HG03432 (cell line): ENCODE results near the gene ZNF280D.
"Not testable (repeated sequence)": the region's sequence is repeated elsewhere in the genome, so short reads cannot be mapped to it uniquely, and the experiment has no call there.

Experiments used
- ATAC-seq: cut with Tn5 transposase; IDR thresholded peaks from one replicate; pipeline ENCODE4 v1.9.1; 2021; ENCODE audit warnings: mild to moderate bottlenecking, moderate library complexity; ENCODE audit not compliant: unreplicated experiment

The ZNF280D gene

GRCh38 chr15:56733136-56734012, at the start of gene ZNF280D:
Gene ZNF280D, minus strand, starts transcription at chr15:56733509. Its CDS starts 26,400 bp downstream, at chr15:56707109.
- peak; percentile 84 for ATAC-seq

- no peak for ATAC-seq
These were observed 49.0 kb upstream of the ZNF280D start for GRCh38 chr15:56782306-56782705.

- ATAC-seq: no peak
These were observed 48.4 kb upstream of the ZNF280D start for GRCh38 chr15:56781666-56782065.

GRCh38 chr15:56780102-56780725, 46.9 kb upstream of the ZNF280D start:
- peak; percentile 49 for ATAC-seq

DNA sequence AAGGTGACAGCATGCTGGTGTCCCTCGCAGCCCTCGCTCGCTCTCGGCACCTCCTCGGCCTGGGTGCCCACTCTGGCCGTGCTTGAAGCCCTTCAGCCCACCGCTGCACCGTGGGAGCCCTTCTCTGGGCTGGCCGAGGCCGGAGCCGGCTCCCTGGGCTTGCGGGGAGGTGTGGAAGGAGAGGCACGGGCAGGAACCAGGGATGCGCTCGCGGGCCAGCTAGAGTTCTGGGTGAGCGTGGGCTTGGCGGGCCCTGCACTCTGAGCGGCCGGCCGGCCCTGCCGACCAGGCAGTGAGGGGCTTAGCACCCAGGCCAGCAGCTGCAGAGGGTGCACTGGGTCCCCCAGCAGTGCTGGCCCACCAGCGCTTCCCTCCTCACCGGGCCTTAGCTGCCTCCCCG, 46.1 kb upstream of the ZNF280D start:
- ATAC-seq: not testable (repeated sequence)

DNA sequence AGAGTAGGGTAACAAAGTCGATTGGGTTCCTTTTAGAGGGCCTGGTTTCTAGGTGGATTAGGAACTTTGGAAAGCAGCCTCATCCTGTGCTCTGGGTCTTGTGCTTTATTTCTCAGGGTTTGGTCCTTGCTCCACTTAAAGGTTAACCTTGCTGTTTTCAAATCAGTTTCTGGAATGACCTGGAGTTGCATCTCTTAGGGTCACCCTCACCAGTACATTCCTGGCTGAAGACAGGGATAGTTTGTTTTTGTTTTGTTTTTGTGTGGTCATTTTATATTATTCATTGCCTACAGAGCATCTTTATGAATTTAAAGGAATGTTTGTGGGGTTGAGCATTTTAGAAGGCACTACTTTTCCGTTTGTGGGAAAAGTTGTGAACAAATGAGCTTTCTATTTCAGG, 45.5 kb upstream of the ZNF280D start:
- ATAC-seq: no peak

DNA sequence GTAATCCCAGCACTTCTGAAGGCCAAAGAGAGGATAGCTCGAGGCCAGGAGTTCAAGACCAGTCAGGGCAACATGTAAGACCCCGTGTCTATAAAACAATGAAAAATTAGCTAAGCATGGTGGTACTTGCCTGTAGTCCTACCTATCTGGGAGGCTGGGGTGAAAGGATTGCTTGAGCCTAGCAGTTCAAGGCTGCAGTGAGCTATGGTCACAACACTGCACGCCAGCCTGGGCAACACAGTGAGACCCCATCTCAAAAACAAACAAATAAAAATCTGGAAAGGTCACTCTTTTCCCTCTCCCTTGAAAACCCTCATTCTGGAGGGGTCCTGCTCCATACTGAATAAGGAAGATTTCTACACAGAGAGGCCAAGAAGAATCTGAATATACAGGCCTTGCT, 43.5 kb upstream of the ZNF280D start:
- ATAC-seq: no peak

- ATAC-seq: no peak
These were observed 42.3 kb upstream of the ZNF280D start for GRCh38 chr15:56775641-56776040.

DNA sequence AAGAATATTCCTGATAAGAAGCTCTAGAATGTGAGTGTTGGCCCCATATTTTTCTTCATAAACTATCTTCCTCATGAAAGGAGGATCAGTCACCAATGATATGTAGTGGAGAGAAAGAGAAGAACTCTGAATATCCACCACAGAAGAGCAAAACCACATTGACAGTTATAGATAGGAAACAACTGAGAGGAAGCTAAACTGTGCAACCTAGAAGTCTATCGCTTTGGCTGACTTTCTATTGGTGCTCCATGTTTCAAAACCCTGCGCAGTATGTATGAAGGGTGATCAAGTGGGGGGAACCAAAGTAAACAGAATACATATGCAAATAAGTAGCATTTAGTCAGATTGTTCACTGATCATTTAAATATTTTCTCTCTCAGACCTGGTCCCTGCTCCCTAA, 41.0 kb upstream of the ZNF280D start:
- ATAC-seq: no peak

DNA sequence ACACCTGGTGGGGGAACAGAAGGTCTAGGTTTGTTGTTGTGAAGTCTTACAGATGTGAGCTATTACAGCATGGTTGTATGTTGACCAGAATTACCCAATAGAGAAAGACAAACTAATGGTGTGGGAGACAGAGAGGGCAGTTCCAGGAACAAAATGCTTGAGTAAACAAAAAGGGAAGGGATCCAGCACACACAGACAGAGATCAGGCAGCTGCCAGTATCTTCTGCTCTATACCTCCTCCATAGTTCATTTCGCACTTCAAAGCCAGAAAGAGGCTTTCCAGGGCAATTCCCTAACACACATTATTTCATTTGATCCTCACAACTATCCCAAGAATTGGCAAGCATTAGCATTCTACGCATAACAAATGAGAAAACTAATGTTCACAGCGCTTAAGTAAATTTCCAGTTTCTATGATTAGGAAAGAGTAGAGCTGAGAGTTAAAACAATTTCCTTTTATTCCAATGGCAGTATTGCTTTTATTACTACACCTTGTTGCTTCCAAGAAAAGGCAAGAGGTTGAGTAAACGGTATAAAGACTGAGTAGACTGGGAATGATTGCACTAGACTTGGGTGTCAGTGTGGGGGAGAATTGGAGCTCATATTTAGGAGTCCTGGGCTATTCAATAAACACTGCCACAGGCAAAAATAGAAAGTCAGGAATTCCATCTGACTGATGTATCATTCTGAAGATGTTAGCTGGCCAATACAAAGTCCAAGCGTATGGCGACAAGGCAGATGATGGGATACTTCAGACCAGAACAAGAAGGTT, 39.7 kb upstream of the ZNF280D start:
- no peak for ATAC-seq

- no peak for ATAC-seq
These were observed 36.9 kb upstream of the ZNF280D start for GRCh38 chr15:56770173-56770572.

GRCh38 chr15:56767315-56767714, 34.0 kb upstream of the ZNF280D start:
- no peak for ATAC-seq

DNA sequence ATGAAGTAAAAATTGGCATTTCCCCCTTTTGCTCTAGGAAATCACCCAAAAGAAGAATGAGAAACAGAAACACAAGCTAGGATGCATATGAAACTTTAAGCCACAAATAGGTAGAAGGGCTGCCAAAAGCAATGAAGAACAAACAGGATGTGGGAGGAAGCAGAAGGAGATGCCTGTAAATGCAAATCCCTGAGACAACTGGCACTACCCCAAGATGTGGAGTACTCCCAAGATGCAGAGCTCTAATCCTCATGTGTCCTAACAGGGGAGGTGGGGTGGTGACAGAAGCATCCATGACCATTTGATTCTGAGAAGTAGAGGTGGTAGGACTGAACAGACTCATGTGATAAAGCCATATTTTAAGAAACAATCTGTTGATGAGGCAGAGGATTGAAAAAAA, 31.9 kb upstream of the ZNF280D start:
- ATAC-seq: no peak

- no peak for ATAC-seq
These were observed 30.0 kb upstream of the ZNF280D start for GRCh38 chr15:56763141-56763895.

DNA sequence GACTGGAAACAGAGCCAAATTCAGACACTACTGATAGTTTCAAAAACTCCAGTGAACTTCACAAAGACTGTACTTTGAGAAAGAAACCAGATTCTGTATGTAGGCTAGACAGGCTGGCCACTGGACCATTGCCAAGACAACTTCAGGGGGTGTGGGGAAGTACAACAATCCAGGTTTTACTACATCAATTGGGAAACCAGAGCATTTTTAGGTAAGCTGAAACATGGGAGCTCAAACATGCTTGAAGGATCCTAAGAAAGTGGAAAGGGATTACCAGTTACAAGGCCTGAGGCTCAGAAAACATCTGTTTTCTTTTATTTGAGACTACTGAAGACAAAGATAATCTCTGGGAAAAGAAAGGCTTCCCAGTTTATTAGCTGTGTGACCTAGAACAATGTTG, 26.9 kb upstream of the ZNF280D start:
- ATAC-seq: no peak

DNA sequence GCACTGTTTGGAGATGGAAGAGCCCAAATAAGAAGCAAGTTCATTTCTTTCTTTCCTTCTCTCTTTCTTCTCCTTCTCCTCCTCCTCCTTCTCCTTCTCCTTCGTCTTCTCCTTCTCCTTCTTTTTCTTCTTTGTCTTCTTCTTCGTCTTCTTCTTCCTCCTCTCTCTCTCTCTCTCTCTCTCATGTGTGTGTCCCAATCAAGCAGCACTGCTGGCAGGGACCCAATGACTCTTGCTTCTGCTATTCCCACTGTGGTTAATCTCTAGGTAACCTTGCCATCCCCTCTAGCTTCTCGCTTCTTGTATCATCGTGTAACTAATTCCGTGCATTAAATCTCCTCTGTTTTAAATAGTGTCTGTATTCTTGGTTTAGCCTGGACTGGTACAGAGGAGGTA, 26.1 kb upstream of the ZNF280D start:
- ATAC-seq: no peak

GRCh38 chr15:56758770-56759449, 25.6 kb upstream of the ZNF280D start:
- no peak for ATAC-seq

DNA sequence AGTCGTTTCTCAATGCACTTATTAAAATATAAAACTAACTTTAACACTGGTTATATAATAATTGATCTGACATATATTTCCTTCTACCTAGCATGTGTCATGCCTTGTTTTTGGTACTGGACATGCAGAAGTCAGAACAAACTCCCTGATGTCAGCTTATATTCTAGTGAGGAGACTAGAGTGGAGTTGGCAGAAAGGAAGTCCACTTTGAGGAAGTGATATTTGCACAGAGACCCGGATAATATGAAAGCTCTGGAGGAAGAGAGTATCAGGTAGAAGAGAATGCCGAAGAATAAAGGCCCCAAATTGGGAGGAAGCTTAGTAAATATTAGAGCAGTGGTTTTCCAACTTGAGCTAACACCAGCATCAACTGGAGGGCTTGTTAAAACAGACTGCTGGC, 24.6 kb upstream of the ZNF280D start:
- ATAC-seq: no peak

- no peak for ATAC-seq
These were observed 21.6 kb upstream of the ZNF280D start for GRCh38 chr15:56754772-56755370.

GRCh38 chr15:56752986-56753385, 19.7 kb upstream of the ZNF280D start:
- ATAC-seq: no peak
